Suprapubic skin (tissue), 4 donors: ENCODE measurements around the gene STPG4. TPM values are rescaled to one million over a fixed set of nuclear protein-coding genes. Genes with fewer than 3 reads are reported as not detected.

ENCODE experiments used
- DNase-seq, 2 donors: peaks; one replicate each; pipeline ENCODE4 v3.0.0-alpha.2; 2019; ENCODE audit warnings: low spot score in 2 of 2
- H3K27ac ChIP-seq: fragments of 200-600 bp; sonication (generic); one replicate; pipeline ENCODE4 v1.5.1; 2019
- H3K27me3 ChIP-seq: fragments of 200-600 bp; sonication (generic); one replicate; pipeline ENCODE4 v1.5.1; 2019
- H3K36me3 ChIP-seq: fragments of 200-600 bp; sonication (generic); one replicate; pipeline ENCODE4 v1.5.1; 2019
- H3K4me1 ChIP-seq: fragments of 200-600 bp; sonication (generic); one replicate; pipeline ENCODE4 v1.5.1; 2019
- H3K4me3 ChIP-seq: fragments of 200-600 bp; sonication (generic); one replicate; pipeline ENCODE4 v1.5.1; 2019; ENCODE audit warnings: mild to moderate bottlenecking
- H3K9me3 ChIP-seq: fragments of 200-600 bp; sonication (generic); one replicate; pipeline ENCODE4 v1.5.1; 2019
- CTCF ChIP-seq, 2 donors: fragments of 200-600 bp in 1 of 2; fragments of 450-650 bp in 1 of 2; sonication (generic) in 1 of 2; IDR thresholded peaks; one replicate each; pipeline ENCODE4 v1.5.1; 2016 to 2019; ENCODE audit warnings: antibody characterized with exemption in 2 of 2, mild to moderate bottlenecking in 1 of 2, moderate library complexity in 1 of 2
- EP300 ChIP-seq: sonication (generic); formaldehyde crosslinking; IDR thresholded peaks from one replicate; pipeline ENCODE4 v1.6.1; 2017; ENCODE audit warnings: antibody characterized with exemption
- POLR2A ChIP-seq, 2 donors: fragments of 450-650 bp; IDR thresholded peaks; one replicate each; pipeline ENCODE4 v1.6.1; 2017; ENCODE audit warnings: antibody characterized with exemption in 2 of 2, mild to moderate bottlenecking in 2 of 2, moderate library complexity in 2 of 2
- POLR2AphosphoS5 ChIP-seq, 3 donors: sonication (generic); formaldehyde crosslinking; IDR thresholded peaks; one replicate each; pipeline ENCODE4 v1.6.1; 2017; ENCODE audit warnings: antibody characterized with exemption in 3 of 3
- WGBS: methylation state at CpG from one replicate; pipeline ENCODE4 v1.1.5; 2018; 5-methylcytosine and 5-hydroxymethylcytosine counted together
- total RNA-seq, 4 donors: library from RNA; depleted of rRNA; stranded (reverse); fragments of >200 nt; gene quantifications; one replicate each; pipeline ENCODE4 v1.1.0, GENCODE V29; 2016

STPG4 gene
- total RNA-seq, 4 donors from 2014 or later: 0.49 to 1.4 (median 0.91) TPM; not detected in 1

GRCh38 chr2:47160211-47160610 is 5.1 kb upstream of the STPG4 start:
- Histone ChIP-seq H3K27ac (no peak overlapping the region), H3K27me3 (no peaks in the 10 kb centered on the region), H3K9me3 (no peaks in the 10 kb centered on the region), H3K4me1 (no peaks in the 10 kb centered on the region), H3K36me3 (peaks cover 61% of the 10 kb centered on the region), H3K4me3 (no peak overlapping the region)
- TF ChIP-seq CTCF (IDR thresholded peaks at IDR 0.05) (no peak), POLR2AphosphoS5 (IDR thresholded peaks at IDR 0.05) (no peak), EP300 (no peak), POLR2A (IDR thresholded peaks at IDR 0.05) (no peak)
- no peak for DNase-seq
- 93% methylated on average over 3 of the region's 3 CpGs for WGBS

- H3K9me3 ChIP-seq: no peaks in the 10 kb centered on the region
- no peak for DNase-seq
- 98% methylated on average over 3 of the region's 3 CpGs for WGBS
- no peaks in the 10 kb centered on the region for H3K27me3 ChIP-seq
- TF ChIP-seq POLR2AphosphoS5 (IDR thresholded peaks at IDR 0.05): no peak
- TF ChIP-seq CTCF (IDR thresholded peaks at IDR 0.05): no peak
- TF ChIP-seq POLR2A (IDR thresholded peaks at IDR 0.05): no peak
- no peak for TF ChIP-seq EP300
- no peaks in the 10 kb centered on the region for H3K4me1 ChIP-seq
- H3K27ac ChIP-seq: no peak overlapping the region
- H3K4me3 ChIP-seq: no peak overlapping the region
- peaks cover 61% of the 10 kb centered on the region for H3K36me3 ChIP-seq
Measured at GRCh38 chr2:47159627-47160026, 4.5 kb upstream of the STPG4 start.

DNA sequence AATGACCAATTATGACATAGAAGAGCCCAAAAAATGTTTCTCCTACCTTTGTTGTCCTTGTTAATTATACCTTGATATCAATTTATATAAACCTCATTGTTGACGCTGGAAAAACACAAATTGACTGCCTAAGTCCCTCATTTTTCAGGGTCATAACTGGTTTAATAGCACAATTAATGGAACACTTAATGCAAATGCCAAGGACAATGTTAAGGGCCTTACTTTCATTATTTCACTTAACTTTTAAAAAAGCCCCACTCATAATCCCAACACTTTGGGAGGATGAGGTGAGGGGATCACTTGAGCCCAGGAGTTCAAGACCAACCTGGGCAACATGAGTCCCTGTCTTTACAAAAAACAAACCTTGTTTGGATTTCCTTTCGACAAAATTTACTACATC is 3.5 kb upstream of the STPG4 start:
- DNase-seq: no peak
- Histone ChIP-seq H3K9me3 (no peaks in the 10 kb centered on the region), H3K36me3 (peaks cover 55% of the 10 kb centered on the region), H3K4me1 (no peaks in the 10 kb centered on the region), H3K27me3 (no peaks in the 10 kb centered on the region), H3K27ac (no peak overlapping the region), H3K4me3 (no peak overlapping the region)
- 84% methylated on average over 2 of the region's 2 CpGs for WGBS
- no peak for TF ChIP-seq EP300
- TF ChIP-seq CTCF (IDR thresholded peaks at IDR 0.05): no peak
- no peak for TF ChIP-seq POLR2AphosphoS5 (IDR thresholded peaks at IDR 0.05)
- TF ChIP-seq POLR2A (IDR thresholded peaks at IDR 0.05): no peak

DNA sequence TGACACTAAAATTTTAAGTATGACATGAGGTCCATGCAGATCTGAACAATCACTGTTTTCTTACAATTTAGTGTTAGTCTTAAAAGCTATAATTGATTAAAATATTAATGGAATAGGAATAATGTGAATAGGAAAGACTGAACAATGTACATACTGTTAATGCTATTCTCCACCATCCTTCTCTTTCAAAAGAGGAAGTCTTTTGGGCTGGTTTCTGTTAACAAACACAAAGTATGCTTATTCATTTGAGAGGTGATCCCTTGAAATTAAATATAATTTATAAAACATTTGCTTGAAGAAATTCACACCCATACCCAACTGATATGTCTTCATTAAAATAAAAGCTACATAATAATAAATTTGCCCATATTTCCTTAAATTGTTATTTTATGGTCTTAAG is 2.3 kb downstream of the STPG4 start:
- no peak for DNase-seq
- TF ChIP-seq CTCF (IDR thresholded peaks at IDR 0.05): no peak
- TF ChIP-seq POLR2AphosphoS5 (IDR thresholded peaks at IDR 0.05): no peak
- TF ChIP-seq POLR2A (IDR thresholded peaks at IDR 0.05): no peak
- Histone ChIP-seq H3K36me3 (peaks cover 35% of the 10 kb centered on the region), H3K4me1 (no peaks in the 10 kb centered on the region), H3K27ac (no peak overlapping the region), H3K27me3 (no peaks in the 10 kb centered on the region), H3K9me3 (no peaks in the 10 kb centered on the region), H3K4me3 (no peak overlapping the region)

- H3K27me3 ChIP-seq: no peaks in the 10 kb centered on the region
- H3K27ac ChIP-seq: no peak overlapping the region
- no peak for TF ChIP-seq POLR2AphosphoS5 (IDR thresholded peaks at IDR 0.05)
- no peak for TF ChIP-seq POLR2A (IDR thresholded peaks at IDR 0.05)
- no peak for TF ChIP-seq EP300
- no peak for TF ChIP-seq CTCF (IDR thresholded peaks at IDR 0.05)
- no peaks in the 10 kb centered on the region for H3K4me1 ChIP-seq
- 95% methylated on average over 3 of the region's 3 CpGs for WGBS
- DNase-seq: no peak
- H3K4me3 ChIP-seq: no peak overlapping the region
- no peaks in the 10 kb centered on the region for H3K9me3 ChIP-seq
- peaks cover 35% of the 10 kb centered on the region for H3K36me3 ChIP-seq
Measured at GRCh38 chr2:47150175-47150574, 4.9 kb downstream of the STPG4 start.
